Mesendoderm (in vitro differentiated cells): Measurements from ENCODE around the gene RASA2.

ENCODE experiments used
- DNase-seq: peaks from one replicate; pipeline ENCODE4 v3.0.0; 2013
- H2AK5ac ChIP-seq: 2 replicates; pipeline ENCODE4 v1.6.1; 2013; ENCODE audit warnings: low read length, inconsistent platforms
- H2BK120ac ChIP-seq: 2 replicates; pipeline ENCODE4 v1.6.1; 2013; ENCODE audit warnings: low read depth, mild to moderate bottlenecking, low read length, moderate library complexity, mixed read lengths
- H2BK15ac ChIP-seq: replicated peaks from 2 replicates; pipeline ENCODE4 v1.6.1; 2013; ENCODE audit warnings: low read depth, mild to moderate bottlenecking, moderate library complexity
- H2BK5ac ChIP-seq: 2 replicates; pipeline ENCODE4 v1.6.1; 2013; ENCODE audit warnings: low read length, inconsistent platforms
- H3K18ac ChIP-seq: 2 replicates; pipeline ENCODE4 v1.6.1; 2013; ENCODE audit warnings: mild to moderate bottlenecking, low read length, mixed read lengths
- H3K23ac ChIP-seq: one replicate; pipeline ENCODE4 v1.6.1; 2013; ENCODE audit warnings: low read length
- H3K27ac ChIP-seq: 2 replicates; pipeline ENCODE4 v1.5.1; 2013; ENCODE audit warnings: low read depth, mild to moderate bottlenecking, inconsistent platforms, low read length, moderate library complexity
- H3K27me3 ChIP-seq: 2 replicates; pipeline ENCODE4 v1.6.1; 2013; ENCODE audit warnings: low read length, control low read depth, mild to moderate bottlenecking, inconsistent platforms; ENCODE audit not compliant: insufficient read depth, poor library complexity
- H3K36me3 ChIP-seq: 2 replicates; pipeline ENCODE4 v1.6.1; 2013; ENCODE audit warnings: low read length, inconsistent platforms; ENCODE audit not compliant: control insufficient read depth, insufficient read depth
- H3K4ac ChIP-seq: one replicate; pipeline ENCODE4 v1.6.1; 2013; ENCODE audit warnings: low read depth, mild to moderate bottlenecking, low read length, moderate library complexity
- H3K4me1 ChIP-seq: 2 replicates; pipeline ENCODE4 v1.6.1; 2013; ENCODE audit warnings: low read depth, low read length, inconsistent platforms; ENCODE audit not compliant: control insufficient read depth
- H3K4me2 ChIP-seq: 2 replicates; pipeline ENCODE4 v1.6.1; 2013; ENCODE audit warnings: low read length
- H3K4me3 ChIP-seq: 2 replicates; pipeline ENCODE4 v1.5.1; 2013; ENCODE audit warnings: mild to moderate bottlenecking, low read length
- H3K56ac ChIP-seq: one replicate; pipeline ENCODE4 v1.6.1; 2013; ENCODE audit warnings: low read length
- H3K79me1 ChIP-seq: 2 replicates; pipeline ENCODE4 v1.6.1; 2013; ENCODE audit warnings: low read length, inconsistent platforms
- H3K79me2 ChIP-seq: 2 replicates; pipeline ENCODE4 v1.6.1; 2013; ENCODE audit warnings: mild to moderate bottlenecking, low read length; ENCODE audit not compliant: control insufficient read depth, insufficient read depth
- H3K9ac ChIP-seq: 2 replicates; pipeline ENCODE4 v1.6.1; 2013; ENCODE audit warnings: low read length, inconsistent platforms
- H4K5ac ChIP-seq: one replicate; pipeline ENCODE4 v1.6.1; 2013; ENCODE audit warnings: low read length
- H4K8ac ChIP-seq: one replicate; pipeline ENCODE4 v1.6.1; 2013; ENCODE audit warnings: low read depth, mild to moderate bottlenecking, control low read depth, low read length, moderate library complexity
- WGBS: extraction: QIAGEN DNeasy Blood & Tissue Kit; methylation state at CpG from one replicate; pipeline ENCODE4 v1.1.7; 2013; ENCODE audit warnings: low lambda C conversion rate, missing lambda C conversion rate; ENCODE audit not compliant: insufficient coverage; ENCODE audit errors: extremely low coverage; 5-methylcytosine and 5-hydroxymethylcytosine counted together

The RASA2 gene

GRCh38 chr3:141449424-141449823, 37.4 kb upstream of the RASA2 start:
- H4K5ac ChIP-seq: no peak overlapping the region
- H3K4me1 ChIP-seq: no peaks in the 10 kb centered on the region
- H3K27ac ChIP-seq: no peak overlapping the region
- H3K4me3 ChIP-seq: no peak overlapping the region
- no peak overlapping the region for H4K8ac ChIP-seq
- DNase-seq: no peak
- no peak overlapping the region for H2BK5ac ChIP-seq
- H3K4me2 ChIP-seq: no peak overlapping the region
- no peak overlapping the region for H3K23ac ChIP-seq
- peaks cover under 1% of the 10 kb centered on the region for H3K36me3 ChIP-seq
- H3K79me1 ChIP-seq: no peaks in the 10 kb centered on the region
- no peak overlapping the region for H2BK15ac ChIP-seq
- no peak overlapping the region for H3K56ac ChIP-seq
- no peak overlapping the region for H3K18ac ChIP-seq
- no peak overlapping the region for H2BK120ac ChIP-seq
- no peak overlapping the region for H3K4ac ChIP-seq
- WGBS: no CpG with 5 or more reads among the region's 6 CpGs
- no peak overlapping the region for H2AK5ac ChIP-seq
- no peaks in the 10 kb centered on the region for H3K27me3 ChIP-seq
- no peaks in the 10 kb centered on the region for H3K79me2 ChIP-seq
- H3K9ac ChIP-seq: no peak overlapping the region

- Histone ChIP-seq H4K8ac (no peak overlapping the region), H3K27me3 (no peaks in the 10 kb centered on the region), H3K27ac (no peak overlapping the region), H3K9ac (no peak overlapping the region), H3K4me2 (no peak overlapping the region), H3K4ac (no peak overlapping the region), H3K79me1 (no peaks in the 10 kb centered on the region), H3K4me3 (no peak overlapping the region), H2AK5ac (no peak overlapping the region), H3K79me2 (no peaks in the 10 kb centered on the region), H2BK5ac (no peak overlapping the region), H3K56ac (no peak overlapping the region), H3K23ac (no peak overlapping the region), H2BK120ac (no peak overlapping the region), H3K36me3 (no peaks in the 10 kb centered on the region), H3K4me1 (peaks cover 6% of the 10 kb centered on the region), H4K5ac (no peak overlapping the region), H2BK15ac (no peak overlapping the region), H3K18ac (no peak overlapping the region)
- no CpG with 5 or more reads among the region's 8 CpGs for WGBS
- DNase-seq: no peak
These were observed 36.0 kb upstream of the RASA2 start for GRCh38 chr3:141450727-141451375.

GRCh38 chr3:141452045-141452444, 34.8 kb upstream of the RASA2 start:
- H2AK5ac ChIP-seq: no peak overlapping the region
- H4K8ac ChIP-seq: no peak overlapping the region
- no peaks in the 10 kb centered on the region for H3K79me1 ChIP-seq
- no peaks in the 10 kb centered on the region for H3K27me3 ChIP-seq
- no peak overlapping the region for H3K4ac ChIP-seq
- no peak overlapping the region for H2BK120ac ChIP-seq
- no peak overlapping the region for H3K23ac ChIP-seq
- no peaks in the 10 kb centered on the region for H3K79me2 ChIP-seq
- H3K36me3 ChIP-seq: no peaks in the 10 kb centered on the region
- no peak overlapping the region for H3K27ac ChIP-seq
- H3K4me3 ChIP-seq: no peak overlapping the region
- no peak overlapping the region for H3K4me2 ChIP-seq
- H3K18ac ChIP-seq: no peak overlapping the region
- H3K9ac ChIP-seq: no peak overlapping the region
- peak; percentile 76 for DNase-seq
- H2BK15ac ChIP-seq: no peak overlapping the region
- H2BK5ac ChIP-seq: no peak overlapping the region
- H4K5ac ChIP-seq: no peak overlapping the region
- H3K4me1 ChIP-seq: peaks cover 6% of the 10 kb centered on the region
- H3K56ac ChIP-seq: peak overlapping the region; percentile 64

- H3K27ac ChIP-seq: no peak overlapping the region
- no peaks in the 10 kb centered on the region for H3K27me3 ChIP-seq
- H4K5ac ChIP-seq: no peak overlapping the region
- no peak overlapping the region for H2BK15ac ChIP-seq
- H3K36me3 ChIP-seq: no peaks in the 10 kb centered on the region
- no peak overlapping the region for H4K8ac ChIP-seq
- no peak overlapping the region for H2BK120ac ChIP-seq
- H3K9ac ChIP-seq: no peak overlapping the region
- no peak overlapping the region for H3K18ac ChIP-seq
- no peak overlapping the region for H3K56ac ChIP-seq
- no peak overlapping the region for H3K4me3 ChIP-seq
- no peaks in the 10 kb centered on the region for H3K79me2 ChIP-seq
- no peak overlapping the region for H3K4ac ChIP-seq
- no peak overlapping the region for H3K23ac ChIP-seq
- H3K79me1 ChIP-seq: no peaks in the 10 kb centered on the region
- peaks cover 6% of the 10 kb centered on the region for H3K4me1 ChIP-seq
- H2AK5ac ChIP-seq: no peak overlapping the region
- H2BK5ac ChIP-seq: no peak overlapping the region
- no CpG with 5 or more reads among the region's 1 CpG for WGBS
- DNase-seq: no peak
- H3K4me2 ChIP-seq: no peak overlapping the region
These were observed 34.1 kb upstream of the RASA2 start for GRCh38 chr3:141452773-141453172.

GRCh38 chr3:141454054-141454453, 32.8 kb upstream of the RASA2 start:
- H2BK5ac ChIP-seq: no peak overlapping the region
- no peak overlapping the region for H3K4ac ChIP-seq
- H2AK5ac ChIP-seq: no peak overlapping the region
- H3K9ac ChIP-seq: no peak overlapping the region
- no peaks in the 10 kb centered on the region for H3K27me3 ChIP-seq
- H3K4me1 ChIP-seq: peaks cover 6% of the 10 kb centered on the region
- no CpG with 5 or more reads among the region's 3 CpGs for WGBS
- no peak overlapping the region for H2BK15ac ChIP-seq
- H3K4me3 ChIP-seq: no peak overlapping the region
- no peak overlapping the region for H3K18ac ChIP-seq
- no peak overlapping the region for H3K23ac ChIP-seq
- H3K79me2 ChIP-seq: no peaks in the 10 kb centered on the region
- H3K56ac ChIP-seq: no peak overlapping the region
- H4K8ac ChIP-seq: no peak overlapping the region
- no peak overlapping the region for H3K27ac ChIP-seq
- no peak overlapping the region for H3K4me2 ChIP-seq
- H2BK120ac ChIP-seq: no peak overlapping the region
- H3K79me1 ChIP-seq: no peaks in the 10 kb centered on the region
- H4K5ac ChIP-seq: no peak overlapping the region
- no peak for DNase-seq
- H3K36me3 ChIP-seq: no peaks in the 10 kb centered on the region

- Histone ChIP-seq H4K8ac (no peak overlapping the region), H3K4me1 (peaks cover 6% of the 10 kb centered on the region), H3K4me2 (no peak overlapping the region), H2BK15ac (no peak overlapping the region), H2BK5ac (peak overlapping the region; percentile 23), H3K79me1 (no peaks in the 10 kb centered on the region), H3K18ac (no peak overlapping the region), H3K79me2 (no peaks in the 10 kb centered on the region), H3K27ac (no peak overlapping the region), H3K4ac (peak overlapping the region; percentile 18), H3K4me3 (no peak overlapping the region), H4K5ac (no peak overlapping the region), H3K23ac (no peak overlapping the region), H3K27me3 (no peaks in the 10 kb centered on the region), H3K9ac (no peak overlapping the region), H3K36me3 (no peaks in the 10 kb centered on the region), H2BK120ac (no peak overlapping the region), H3K56ac (peak overlapping the region; percentile 73), H2AK5ac (peak overlapping the region; percentile 35)
- DNase-seq: peak; percentile 94
- WGBS: no CpG with 5 or more reads among the region's 20 CpGs
These were observed 31.8 kb upstream of the RASA2 start for GRCh38 chr3:141454906-141455602.
